Glutamatergic neuron (in vitro differentiated cells): ENCODE measurements around the gene ETS1. TPM values are rescaled to one million over a fixed set of nuclear protein-coding genes. Genes with fewer than 3 reads are reported as not detected.

Experiments used
- DNase-seq: peaks from one replicate; pipeline ENCODE4 v3.0.0; 2022
- H3K27ac Mint-ChIP-seq: one replicate; pipeline ENCODE4 v1.8.0; 2020; ENCODE audit warnings: mild to moderate bottlenecking, mixed read lengths, inconsistent platforms; ENCODE audit not compliant: unreplicated experiment
- H3K27me3 Mint-ChIP-seq: one replicate; pipeline ENCODE4 v1.8.0; 2020; ENCODE audit warnings: mild to moderate bottlenecking, moderate library complexity, mixed read lengths, inconsistent platforms; ENCODE audit not compliant: unreplicated experiment
- H3K36me3 Mint-ChIP-seq: one replicate; pipeline ENCODE4 v1.8.0; 2020; ENCODE audit warnings: mild to moderate bottlenecking, mixed read lengths, inconsistent platforms; ENCODE audit not compliant: unreplicated experiment
- H3K4me1 Mint-ChIP-seq: one replicate; pipeline ENCODE4 v1.8.0; 2020; ENCODE audit warnings: mild to moderate bottlenecking, low read depth, mixed read lengths, inconsistent platforms; ENCODE audit not compliant: unreplicated experiment
- H3K4me3 Mint-ChIP-seq: one replicate; pipeline ENCODE4 v1.8.0; 2020; ENCODE audit warnings: mild to moderate bottlenecking, mixed read lengths, inconsistent platforms; ENCODE audit not compliant: unreplicated experiment
- H3K9me3 Mint-ChIP-seq: one replicate; pipeline ENCODE4 v1.8.0; 2020; ENCODE audit warnings: mild to moderate bottlenecking, moderate library complexity, mixed read lengths, inconsistent platforms; ENCODE audit not compliant: unreplicated experiment
- total RNA-seq: library from RNA; stranded (reverse); fragmentation: NEBNext Ultra II Directional; extraction: Animal tissue kit (Norgen Biotek cat#: 25700); gene quantifications from one replicate; pipeline ENCODE4 v1.2.1, GENCODE V29; 2021; ENCODE audit not compliant: unreplicated experiment
- TF ChIP-seq, protein P1 (sequence below): fragments of 200-600 bp; sonication (generic); IDR thresholded peaks from one replicate; pipeline ENCODE4 v1.5.0; 2021; ENCODE audit not compliant: partially characterized antibody, unreplicated experiment

ETS1 gene
- total RNA-seq, 1 donor from 2014 or later = 1.0 TPM

DNA sequence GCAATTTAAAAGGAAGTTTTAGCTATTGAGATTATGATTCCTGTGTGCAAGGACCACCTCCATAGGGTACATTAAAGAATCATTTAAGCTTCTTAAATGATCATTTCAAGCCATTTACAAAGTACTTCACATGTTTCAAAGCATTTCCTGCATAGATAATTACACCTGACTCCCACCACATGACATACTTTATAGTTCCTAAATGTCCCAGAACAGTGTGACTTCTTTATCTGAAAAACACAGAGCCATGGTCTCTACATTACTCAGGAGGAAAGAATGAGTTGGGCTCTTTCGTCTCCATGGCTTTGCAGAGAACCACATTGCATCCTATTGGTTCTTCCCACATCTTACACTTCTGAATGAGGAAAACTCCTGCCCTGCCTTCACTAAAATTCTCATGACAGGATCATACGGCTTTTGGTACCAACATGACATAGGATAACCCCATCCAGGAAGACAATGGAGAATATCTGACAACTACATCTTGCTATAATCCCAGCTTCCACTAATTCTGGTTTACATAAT, 88.6 kb downstream of the ETS1 start:
- Mint-ChIP-seq H3K27ac (no peak overlapping the region), H3K9me3 (no peaks in the 10 kb centered on the region), H3K27me3 (peaks cover 5% of the 10 kb centered on the region), H3K4me1 (peaks cover 4% of the 10 kb centered on the region), H3K4me3 (no peak overlapping the region), H3K36me3 (no peaks in the 10 kb centered on the region)
- TF ChIP-seq, protein P1, sequence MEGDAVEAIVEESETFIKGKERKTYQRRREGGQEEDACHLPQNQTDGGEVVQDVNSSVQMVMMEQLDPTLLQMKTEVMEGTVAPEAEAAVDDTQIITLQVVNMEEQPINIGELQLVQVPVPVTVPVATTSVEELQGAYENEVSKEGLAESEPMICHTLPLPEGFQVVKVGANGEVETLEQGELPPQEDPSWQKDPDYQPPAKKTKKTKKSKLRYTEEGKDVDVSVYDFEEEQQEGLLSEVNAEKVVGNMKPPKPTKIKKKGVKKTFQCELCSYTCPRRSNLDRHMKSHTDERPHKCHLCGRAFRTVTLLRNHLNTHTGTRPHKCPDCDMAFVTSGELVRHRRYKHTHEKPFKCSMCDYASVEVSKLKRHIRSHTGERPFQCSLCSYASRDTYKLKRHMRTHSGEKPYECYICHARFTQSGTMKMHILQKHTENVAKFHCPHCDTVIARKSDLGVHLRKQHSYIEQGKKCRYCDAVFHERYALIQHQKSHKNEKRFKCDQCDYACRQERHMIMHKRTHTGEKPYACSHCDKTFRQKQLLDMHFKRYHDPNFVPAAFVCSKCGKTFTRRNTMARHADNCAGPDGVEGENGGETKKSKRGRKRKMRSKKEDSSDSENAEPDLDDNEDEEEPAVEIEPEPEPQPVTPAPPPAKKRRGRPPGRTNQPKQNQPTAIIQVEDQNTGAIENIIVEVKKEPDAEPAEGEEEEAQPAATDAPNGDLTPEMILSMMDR = no peak
- DNase-seq = no peak

DNA sequence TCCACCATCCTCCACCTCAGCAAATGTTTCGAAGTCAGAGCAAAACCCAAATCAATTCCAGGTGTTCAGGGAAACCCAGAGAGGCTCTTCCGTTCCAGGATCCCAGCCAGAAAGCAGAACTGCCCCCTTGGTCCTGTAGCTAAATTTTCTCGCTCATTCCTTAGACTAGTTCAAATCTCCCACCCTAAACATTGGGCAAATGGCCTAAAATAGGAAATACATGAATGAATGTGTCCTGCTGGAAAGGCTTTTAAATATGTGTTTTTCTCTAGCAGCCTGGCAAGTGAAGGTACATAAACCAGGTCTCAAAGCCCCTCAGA, 89.6 kb downstream of the ETS1 start:
- H3K27ac Mint-ChIP-seq = no peak overlapping the region
- DNase-seq = no peak
- peaks cover 5% of the 10 kb centered on the region for H3K27me3 Mint-ChIP-seq
- H3K4me3 Mint-ChIP-seq = no peak overlapping the region
- no peaks in the 10 kb centered on the region for H3K9me3 Mint-ChIP-seq
- TF ChIP-seq, protein P1 = no peak
- H3K4me1 Mint-ChIP-seq = no peaks in the 10 kb centered on the region
- no peaks in the 10 kb centered on the region for H3K36me3 Mint-ChIP-seq

DNA sequence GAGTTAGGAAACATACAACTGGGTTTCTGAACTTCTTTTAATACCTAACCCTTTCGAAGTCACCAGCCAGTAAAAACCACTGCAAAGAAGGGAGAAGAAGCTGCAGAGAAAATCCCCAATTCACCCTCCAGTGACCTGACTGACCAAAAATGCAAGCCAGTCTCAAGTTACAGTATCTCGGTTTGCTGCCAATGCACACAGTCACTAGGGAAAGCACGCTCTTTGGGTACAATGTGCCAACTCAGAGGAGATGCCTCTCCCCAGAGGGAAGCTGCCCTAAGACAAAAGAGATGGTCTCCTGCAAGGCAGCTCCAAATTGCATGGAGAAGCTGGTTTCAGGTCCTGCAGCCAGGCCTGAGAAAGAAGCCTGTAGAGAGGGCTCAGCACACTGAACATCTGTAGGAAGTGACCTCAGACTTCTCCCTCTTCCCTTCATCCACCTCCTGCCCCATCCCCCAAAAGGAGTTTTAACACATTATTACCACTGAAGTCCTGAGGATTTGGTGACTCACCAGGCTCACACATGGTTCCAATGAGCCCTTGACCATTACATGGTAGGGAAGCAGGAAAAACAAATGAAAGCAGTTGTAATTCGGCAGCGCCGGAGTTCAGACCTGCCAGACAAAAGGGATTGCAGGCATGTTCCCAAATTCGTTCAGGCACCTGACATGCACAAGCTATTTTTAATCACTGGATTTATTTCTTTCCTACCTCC, 90.1 kb downstream of the ETS1 start:
- no peak for DNase-seq
- TF ChIP-seq, protein P1 = no peak
- H3K9me3 Mint-ChIP-seq = no peaks in the 10 kb centered on the region
- H3K27ac Mint-ChIP-seq = no peak overlapping the region
- no peaks in the 10 kb centered on the region for H3K4me1 Mint-ChIP-seq
- peaks cover 3% of the 10 kb centered on the region for H3K27me3 Mint-ChIP-seq
- H3K4me3 Mint-ChIP-seq = no peak overlapping the region
- H3K36me3 Mint-ChIP-seq = no peaks in the 10 kb centered on the region

DNA sequence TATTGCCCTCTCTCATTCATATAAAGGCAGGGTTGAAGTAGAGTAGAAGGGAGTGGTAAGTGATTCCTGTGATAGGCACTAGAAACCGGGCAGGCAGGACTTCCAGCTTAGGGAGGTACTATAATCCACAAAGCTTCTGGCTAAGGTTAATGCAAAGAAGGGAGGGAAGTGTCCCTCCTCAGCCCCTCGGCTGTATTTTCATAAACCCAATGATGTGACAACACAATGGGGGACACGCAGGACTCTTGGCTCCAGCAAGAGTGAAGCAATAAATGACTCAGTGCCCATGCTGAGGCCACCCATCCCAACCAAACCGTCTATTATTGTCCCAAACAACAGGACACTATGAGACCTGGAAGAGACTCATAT, 90.7 kb downstream of the ETS1 start:
- H3K27ac Mint-ChIP-seq = no peak overlapping the region
- no peak for DNase-seq
- peaks cover 3% of the 10 kb centered on the region for H3K27me3 Mint-ChIP-seq
- TF ChIP-seq, protein P1 = no peak
- H3K4me1 Mint-ChIP-seq = no peaks in the 10 kb centered on the region
- no peak overlapping the region for H3K4me3 Mint-ChIP-seq
- no peaks in the 10 kb centered on the region for H3K36me3 Mint-ChIP-seq
- H3K9me3 Mint-ChIP-seq = no peaks in the 10 kb centered on the region

DNA sequence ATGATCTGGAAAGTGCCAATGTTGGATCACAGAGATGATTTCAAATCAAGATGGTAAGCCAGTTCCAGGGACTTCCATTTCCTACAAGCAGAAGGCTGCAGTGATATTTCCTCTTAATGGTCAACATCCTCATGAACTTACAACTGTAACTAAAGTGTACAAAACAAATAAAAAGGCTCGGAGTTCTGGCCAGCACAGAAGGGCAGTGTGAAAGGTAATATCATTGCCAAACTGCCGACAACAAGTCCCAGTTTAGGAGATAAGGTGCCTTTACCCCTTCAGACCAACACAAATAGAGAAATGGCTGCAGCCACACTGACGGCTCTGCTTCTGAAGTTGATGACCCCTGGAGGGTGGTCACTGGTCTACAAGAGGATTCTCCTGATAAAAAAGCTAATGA, 91.1 kb downstream of the ETS1 start:
- no peak overlapping the region for H3K4me3 Mint-ChIP-seq
- H3K36me3 Mint-ChIP-seq = no peaks in the 10 kb centered on the region
- peaks cover 3% of the 10 kb centered on the region for H3K27me3 Mint-ChIP-seq
- H3K9me3 Mint-ChIP-seq = no peaks in the 10 kb centered on the region
- H3K27ac Mint-ChIP-seq = no peak overlapping the region
- no peak for DNase-seq
- no peaks in the 10 kb centered on the region for H3K4me1 Mint-ChIP-seq
- TF ChIP-seq, protein P1 = no peak
